Activated B cell treated with CpG ODN at 0.5 μM for 24 hours (primary cell): ENCODE measurements around the gene MPST. TPM values are rescaled to one million over a fixed set of nuclear protein-coding genes. Genes with fewer than 3 reads are reported as not detected.

ENCODE experiments used
- ATAC-seq: fragments of 200-7000 bp; cut with Tn5 transposase; one replicate; pipeline ENCODE4 v1.10.0; 2021; ENCODE audit warnings: low read depth, mild to moderate bottlenecking, moderate library complexity
- CTCF ChIA-PET: fragments of 350-600 bp; sonication (Branson Sonifier 250); formaldehyde crosslinking; loops from one replicate; lab custom pipeline; 2021; ENCODE audit warnings: antibody characterized with exemption; lab: Charles Lee
- POLR2A ChIA-PET: fragments of 350-600 bp; sonication (Branson Sonifier 250); formaldehyde crosslinking; loops from one replicate; lab custom pipeline; 2021; ENCODE audit warnings: antibody characterized with exemption; lab: Charles Lee
- DNase-seq: peaks from one replicate; pipeline ENCODE4 v3.0.0; 2022
- H3K27ac Mint-ChIP-seq: one replicate; pipeline ENCODE4 v1.8.0; 2020; ENCODE audit warnings: mixed read lengths
- H3K27me3 Mint-ChIP-seq: one replicate; pipeline ENCODE4 v1.8.0; 2021; ENCODE audit warnings: mixed read lengths
- H3K36me3 Mint-ChIP-seq: one replicate; pipeline ENCODE4 v1.8.0; 2021; ENCODE audit warnings: low read depth, mixed read lengths
- H3K4me1 Mint-ChIP-seq: one replicate; pipeline ENCODE4 v1.8.0; 2021; ENCODE audit warnings: mixed read lengths
- H3K4me3 Mint-ChIP-seq: one replicate; pipeline ENCODE4 v1.8.0; 2020; ENCODE audit warnings: mild to moderate bottlenecking, mixed read lengths
- H3K9me3 Mint-ChIP-seq: one replicate; pipeline ENCODE4 v1.8.0; 2020; ENCODE audit warnings: mixed read lengths
- CTCF ChIP-seq: fragments of 200-600 bp; IDR thresholded peaks from one replicate; pipeline ENCODE4 v1.8.0; 2022; ENCODE audit warnings: antibody characterized with exemption, mild to moderate bottlenecking
- intact Hi-C: fragments of 100-400 bp; cut with micrococcal nuclease; formaldehyde crosslinking; loops from one replicate; pipeline ENCODE4 v1.15.1; 2024
- total RNA-seq: library from RNA; stranded (reverse); gene quantifications from 2 replicates; pipeline ENCODE4 v1.2.3, GENCODE V29; 2022

Gene MPST
- total RNA-seq, 1 donor from 2014 or later = 15.6 TPM

- no peak for ATAC-seq
- Mint-ChIP-seq H3K9me3 (no peaks in the 10 kb centered on the region), H3K27ac (no peak overlapping the region), H3K4me3 (no peak overlapping the region), H3K27me3 (peaks cover 36% of the 10 kb centered on the region), H3K36me3 (no peaks in the 10 kb centered on the region), H3K4me1 (no peaks in the 10 kb centered on the region)
- intact Hi-C loops = no loop called here
- TF ChIP-seq CTCF = no peak
- CTCF ChIA-PET = no interaction called here
- no peak for DNase-seq
- POLR2A ChIA-PET = interaction anchor here (0.7 kb wide), 1 partner anchor 77 kb away, joined by 3 read pairs; no protein-coding TSS in a partner anchor
Observed at GRCh38 chr22:37036655-37037377, 17.3 kb downstream of the MPST start.

- ATAC-seq (no peak), DNase-seq (no peak)
- peaks cover 37% of the 10 kb centered on the region for H3K27me3 Mint-ChIP-seq
- intact Hi-C loops = no loop called here
- H3K4me1 Mint-ChIP-seq = no peaks in the 10 kb centered on the region
- H3K4me3 Mint-ChIP-seq = no peak overlapping the region
- CTCF ChIA-PET = no interaction called here
- TF ChIP-seq CTCF = no peak
- H3K27ac Mint-ChIP-seq = no peak overlapping the region
- no peaks in the 10 kb centered on the region for H3K9me3 Mint-ChIP-seq
- POLR2A ChIA-PET = no interaction called here
- no peaks in the 10 kb centered on the region for H3K36me3 Mint-ChIP-seq
Observed at GRCh38 chr22:37037669-37038068, 18.1 kb downstream of the MPST start.

GRCh38 chr22:37039466-37039865 lies 19.9 kb downstream of the MPST start:
- ChIA-PET POLR2A (no interaction called here), CTCF (no interaction called here)
- intact Hi-C loops = no loop called here
- no peak for ATAC-seq
- Mint-ChIP-seq H3K27me3 (peaks cover 37% of the 10 kb centered on the region), H3K9me3 (no peaks in the 10 kb centered on the region), H3K36me3 (no peaks in the 10 kb centered on the region), H3K4me1 (no peaks in the 10 kb centered on the region), H3K27ac (no peak overlapping the region), H3K4me3 (no peak overlapping the region)
- no peak for TF ChIP-seq CTCF
- no peak for DNase-seq

- Mint-ChIP-seq H3K4me3 (no peak overlapping the region), H3K27ac (no peak overlapping the region)
Observed at GRCh38 chr22:37043209-37043827, 23.8 kb downstream of the MPST start.

More at GRCh38 chr22:37043209-37043827, 23.8 kb downstream of the MPST start:
- POLR2A ChIA-PET = no interaction called here
- no peaks in the 10 kb centered on the region for H3K9me3 Mint-ChIP-seq
- intact Hi-C loops = no loop called here
- TF ChIP-seq CTCF = no peak
- CTCF ChIA-PET = interaction anchor here (1.1 to 3.5 kb wide), 9 partner anchors 14 to 515 kb away, joined by 3 to 30 read pairs (median 5); no protein-coding TSS in a partner anchor
- H3K4me1 Mint-ChIP-seq = peaks cover 12% of the 10 kb centered on the region
- peaks cover 14% of the 10 kb centered on the region for H3K27me3 Mint-ChIP-seq
- ATAC-seq (no peak), DNase-seq (no peak)
- H3K36me3 Mint-ChIP-seq = no peaks in the 10 kb centered on the region
